ENCODE results near the gene PFKFB1.

Gene PFKFB1
- 0.17 to 0.44 (median 0.39) reads per million in 3 donors for total RNA-seq

- no peaks in the 10 kb centered on the region for H3K36me3 ChIP-seq (ENCODE audit: control insufficient read depth, insufficient read depth, low read length)
- H3K4me1 ChIP-seq (ENCODE audit: control insufficient read depth, insufficient read depth, low read length, poor library complexity, severe bottlenecking), result no peaks in the 10 kb centered on the region
- no peak for DNase-seq
- H3K4me3 ChIP-seq (ENCODE audit: insufficient read depth, low read depth, low read length, poor library complexity, severe bottlenecking), result no peak within 1 kb of the TSS
- H3K27me3 ChIP-seq (replicated peaks; ENCODE audit: control insufficient read depth, insufficient read depth, low read length, poor library complexity, severe bottlenecking), result no peaks in the 10 kb centered on the region
- H3K27ac ChIP-seq (ENCODE audit: insufficient read depth, low read length, poor library complexity, severe bottlenecking), result no peak within 1 kb of the TSS
- H3K9me3 ChIP-seq (ENCODE audit: control insufficient read depth, low read length), result no peaks in the 10 kb centered on the region
These were observed at the start of gene PFKFB1 for GRCh38 chrX:54994099-54994498. TSS of gene PFKFB1 (minus strand) at chrX:54994188. CDS start at chrX:54994007, 181 bp downstream.

- Histone ChIP-seq H3K4me1 (ENCODE audit: control insufficient read depth, insufficient read depth, low read length, poor library complexity, severe bottlenecking) (no peaks in the 10 kb centered on the region), H3K9me3 (ENCODE audit: control insufficient read depth, low read length) (no peaks in the 10 kb centered on the region), H3K27me3 (replicated peaks; ENCODE audit: control insufficient read depth, insufficient read depth, low read length, poor library complexity, severe bottlenecking) (no peaks in the 10 kb centered on the region), H3K27ac (ENCODE audit: insufficient read depth, low read length, poor library complexity, severe bottlenecking) (no peak overlapping the region), H3K36me3 (ENCODE audit: control insufficient read depth, insufficient read depth, low read length) (no peaks in the 10 kb centered on the region), H3K4me3 (ENCODE audit: insufficient read depth, low read depth, low read length, poor library complexity, severe bottlenecking) (no peak overlapping the region)
- no peak for DNase-seq
These were observed 47.5 kb upstream of the PFKFB1 start for GRCh38 chrX:55041514-55041913.

GRCh38 chrX:55039471-55039870 lies 45.5 kb upstream of the PFKFB1 start:
- H3K4me3 ChIP-seq (ENCODE audit: insufficient read depth, low read depth, low read length, poor library complexity, severe bottlenecking), result no peak overlapping the region
- H3K27me3 ChIP-seq (replicated peaks; ENCODE audit: control insufficient read depth, insufficient read depth, low read length, poor library complexity, severe bottlenecking), result no peaks in the 10 kb centered on the region
- no peaks in the 10 kb centered on the region for H3K9me3 ChIP-seq (ENCODE audit: control insufficient read depth, low read length)
- no peak overlapping the region for H3K27ac ChIP-seq (ENCODE audit: insufficient read depth, low read length, poor library complexity, severe bottlenecking)
- no peaks in the 10 kb centered on the region for H3K36me3 ChIP-seq (ENCODE audit: control insufficient read depth, insufficient read depth, low read length)
- H3K4me1 ChIP-seq (ENCODE audit: control insufficient read depth, insufficient read depth, low read length, poor library complexity, severe bottlenecking), result no peaks in the 10 kb centered on the region
- no peak for DNase-seq

- no peak overlapping the region for H3K4me3 ChIP-seq (ENCODE audit: insufficient read depth, low read depth, low read length, poor library complexity, severe bottlenecking)
- no peaks in the 10 kb centered on the region for H3K27me3 ChIP-seq (replicated peaks; ENCODE audit: control insufficient read depth, insufficient read depth, low read length, poor library complexity, severe bottlenecking)
- no peak for DNase-seq
- H3K9me3 ChIP-seq (ENCODE audit: control insufficient read depth, low read length), result no peaks in the 10 kb centered on the region
- H3K27ac ChIP-seq (ENCODE audit: insufficient read depth, low read length, poor library complexity, severe bottlenecking), result no peak overlapping the region
- no peaks in the 10 kb centered on the region for H3K4me1 ChIP-seq (ENCODE audit: control insufficient read depth, insufficient read depth, low read length, poor library complexity, severe bottlenecking)
- no peaks in the 10 kb centered on the region for H3K36me3 ChIP-seq (ENCODE audit: control insufficient read depth, insufficient read depth, low read length)
These were observed 39.4 kb upstream of the PFKFB1 start for GRCh38 chrX:55033429-55033828.

GRCh38 chrX:55030271-55031205 lies 36.5 kb upstream of the PFKFB1 start, which contains the start of gene ALAS2:
TSS of gene ALAS2 (minus strand) at chrX:55030977. CDS start at chrX:55026000, 4,977 bp downstream.
- no peak within 1 kb of the TSS for H3K27ac ChIP-seq (ENCODE audit: insufficient read depth, low read length, poor library complexity, severe bottlenecking)
- no peaks in the 10 kb centered on the region for H3K4me1 ChIP-seq (ENCODE audit: control insufficient read depth, insufficient read depth, low read length, poor library complexity, severe bottlenecking)
- no peaks in the 10 kb centered on the region for H3K27me3 ChIP-seq (replicated peaks; ENCODE audit: control insufficient read depth, insufficient read depth, low read length, poor library complexity, severe bottlenecking)
- no peaks in the 10 kb centered on the region for H3K36me3 ChIP-seq (ENCODE audit: control insufficient read depth, insufficient read depth, low read length)
- H3K9me3 ChIP-seq (ENCODE audit: control insufficient read depth, low read length), result no peaks in the 10 kb centered on the region
- no peak within 1 kb of the TSS for H3K4me3 ChIP-seq (ENCODE audit: insufficient read depth, low read depth, low read length, poor library complexity, severe bottlenecking)
- no peak for DNase-seq

GRCh38 chrX:55029291-55029690 lies 35.3 kb upstream of the PFKFB1 start:
- no peak overlapping the region for H3K27ac ChIP-seq (ENCODE audit: insufficient read depth, low read length, poor library complexity, severe bottlenecking)
- H3K27me3 ChIP-seq (replicated peaks; ENCODE audit: control insufficient read depth, insufficient read depth, low read length, poor library complexity, severe bottlenecking), result no peaks in the 10 kb centered on the region
- no peaks in the 10 kb centered on the region for H3K4me1 ChIP-seq (ENCODE audit: control insufficient read depth, insufficient read depth, low read length, poor library complexity, severe bottlenecking)
- no peak overlapping the region for H3K4me3 ChIP-seq (ENCODE audit: insufficient read depth, low read depth, low read length, poor library complexity, severe bottlenecking)
- no peaks in the 10 kb centered on the region for H3K36me3 ChIP-seq (ENCODE audit: control insufficient read depth, insufficient read depth, low read length)
- no peak for DNase-seq
- H3K9me3 ChIP-seq (ENCODE audit: control insufficient read depth, low read length), result no peaks in the 10 kb centered on the region

GRCh38 chrX:55028611-55029010 lies 34.6 kb upstream of the PFKFB1 start:
- DNase-seq, result no peak
- no peaks in the 10 kb centered on the region for H3K27me3 ChIP-seq (replicated peaks; ENCODE audit: control insufficient read depth, insufficient read depth, low read length, poor library complexity, severe bottlenecking)
- H3K27ac ChIP-seq (ENCODE audit: insufficient read depth, low read length, poor library complexity, severe bottlenecking), result no peak overlapping the region
- H3K36me3 ChIP-seq (ENCODE audit: control insufficient read depth, insufficient read depth, low read length), result no peaks in the 10 kb centered on the region
- no peaks in the 10 kb centered on the region for H3K9me3 ChIP-seq (ENCODE audit: control insufficient read depth, low read length)
- no peaks in the 10 kb centered on the region for H3K4me1 ChIP-seq (ENCODE audit: control insufficient read depth, insufficient read depth, low read length, poor library complexity, severe bottlenecking)
- H3K4me3 ChIP-seq (ENCODE audit: insufficient read depth, low read depth, low read length, poor library complexity, severe bottlenecking), result no peak overlapping the region

GRCh38 chrX:55028040-55028439 lies 34.1 kb upstream of the PFKFB1 start:
- H3K9me3 ChIP-seq (ENCODE audit: control insufficient read depth, low read length), result no peaks in the 10 kb centered on the region
- H3K4me1 ChIP-seq (ENCODE audit: control insufficient read depth, insufficient read depth, low read length, poor library complexity, severe bottlenecking), result no peaks in the 10 kb centered on the region
- H3K27me3 ChIP-seq (replicated peaks; ENCODE audit: control insufficient read depth, insufficient read depth, low read length, poor library complexity, severe bottlenecking), result no peaks in the 10 kb centered on the region
- H3K27ac ChIP-seq (ENCODE audit: insufficient read depth, low read length, poor library complexity, severe bottlenecking), result no peak overlapping the region
- no peak overlapping the region for H3K4me3 ChIP-seq (ENCODE audit: insufficient read depth, low read depth, low read length, poor library complexity, severe bottlenecking)
- DNase-seq, result no peak
- no peaks in the 10 kb centered on the region for H3K36me3 ChIP-seq (ENCODE audit: control insufficient read depth, insufficient read depth, low read length)

- Histone ChIP-seq H3K4me1 (ENCODE audit: control insufficient read depth, insufficient read depth, low read length, poor library complexity, severe bottlenecking) (no peaks in the 10 kb centered on the region), H3K36me3 (ENCODE audit: control insufficient read depth, insufficient read depth, low read length) (no peaks in the 10 kb centered on the region), H3K4me3 (ENCODE audit: insufficient read depth, low read depth, low read length, poor library complexity, severe bottlenecking) (no peak overlapping the region), H3K27me3 (replicated peaks; ENCODE audit: control insufficient read depth, insufficient read depth, low read length, poor library complexity, severe bottlenecking) (no peaks in the 10 kb centered on the region), H3K27ac (ENCODE audit: insufficient read depth, low read length, poor library complexity, severe bottlenecking) (no peak overlapping the region), H3K9me3 (ENCODE audit: control insufficient read depth, low read length) (no peaks in the 10 kb centered on the region)
- DNase-seq, result no peak
These were observed 32.9 kb upstream of the PFKFB1 start for GRCh38 chrX:55026840-55027239.

- no peak for DNase-seq
- no peaks in the 10 kb centered on the region for H3K36me3 ChIP-seq (ENCODE audit: control insufficient read depth, insufficient read depth, low read length)
- H3K4me3 ChIP-seq (ENCODE audit: insufficient read depth, low read depth, low read length, poor library complexity, severe bottlenecking), result no peak overlapping the region
- no peak overlapping the region for H3K27ac ChIP-seq (ENCODE audit: insufficient read depth, low read length, poor library complexity, severe bottlenecking)
- H3K4me1 ChIP-seq (ENCODE audit: control insufficient read depth, insufficient read depth, low read length, poor library complexity, severe bottlenecking), result no peaks in the 10 kb centered on the region
- no peaks in the 10 kb centered on the region for H3K9me3 ChIP-seq (ENCODE audit: control insufficient read depth, low read length)
- H3K27me3 ChIP-seq (replicated peaks; ENCODE audit: control insufficient read depth, insufficient read depth, low read length, poor library complexity, severe bottlenecking), result no peaks in the 10 kb centered on the region
These were observed 32.2 kb upstream of the PFKFB1 start for GRCh38 chrX:55026143-55026542.
